GM12878 (cell line): ENCODE data around the gene PRKG1. TPM values are rescaled to one million over a fixed set of nuclear protein-coding genes. Genes with fewer than 3 reads are reported as not detected.

Experiments
- ATAC-seq: fragments of 200-7000 bp; cut with Tn5 transposase; 3 replicates; pipeline ENCODE4 v1.9.1; 2020; ENCODE audit warnings: mild to moderate bottlenecking, moderate library complexity
- BruUV-seq: library from RNA; stranded (reverse); fragments of 400-500 nt; replicated peaks from 2 replicates; lab custom pipeline; 2021; lab: Mats Ljungman, UMichigan
- CTCF ChIA-PET: fragments of 300-600 bp; sonication (Branson Sonifier 250); formaldehyde crosslinking; extraction: SDS; loops from one replicate; lab custom pipeline; 2021; ENCODE audit warnings: inconsistent platforms; lab: Yijun Ruan, JAX
- POLR2A ChIA-PET: fragments of 350-600 bp; formaldehyde crosslinking; extraction: SDS; loops from one replicate; lab custom pipeline; 2021; ENCODE audit warnings: inconsistent platforms; lab: Charles Lee
- RAD21 ChIA-PET: fragments of 300-600 bp; sonication (Branson Sonifier 250); formaldehyde crosslinking; loops from one replicate; lab custom pipeline; 2023; ENCODE audit warnings: antibody characterized with exemption; ENCODE audit not compliant: unreplicated experiment; lab: Charles Lee
- SMC1A ChIA-PET: fragments of 300-600 bp; sonication (Branson Sonifier 250); formaldehyde crosslinking; loops from one replicate; lab custom pipeline; 2023; ENCODE audit not compliant: unreplicated experiment, uncharacterized antibody; lab: Charles Lee
- DNase-seq: peaks from one replicate; pipeline ENCODE4 v3.0.0-alpha.2; 2011; ENCODE audit warnings: low read depth, low spot score
- FAIRE-seq: peaks from 3 replicates; lab custom pipeline; 2011; peaks lifted over from hg19 to GRCh38; lab: Jason Lieb, UNC
- H2AFZ ChIP-seq: 2 replicates; pipeline ENCODE4 v1.6.0; 2011; ENCODE audit warnings: low read depth, low read length, control low read depth; ENCODE audit not compliant: control insufficient read depth
- H3K27ac ChIP-seq: 2 replicates; pipeline ENCODE4 v1.5.1; 2011; ENCODE audit warnings: control low read depth; ENCODE audit not compliant: control insufficient read depth, insufficient read depth
- H3K27me3 ChIP-seq, 2 experiments: replicated peaks in 1 of 2; 2 replicates each; pipeline versions ENCODE4 v1.6.0 to v1.6.1; 2011; ENCODE audit warnings: low read length in 1 of 2; ENCODE audit not compliant: control insufficient read depth in 2 of 2, insufficient read depth in 2 of 2
- H3K36me3 ChIP-seq, 2 experiments: 2 replicates each; pipeline ENCODE4 v1.5.1; 2011; ENCODE audit warnings: low read length in 1 of 2; ENCODE audit not compliant: control insufficient read depth in 2 of 2, insufficient read depth in 2 of 2
- H3K4me1 ChIP-seq: 2 replicates; pipeline ENCODE4 v1.6.1; 2011; ENCODE audit warnings: mild to moderate bottlenecking, low read length, moderate library complexity, mixed read lengths; ENCODE audit not compliant: control insufficient read depth, insufficient read depth
- H3K4me2 ChIP-seq: 2 replicates; pipeline ENCODE4 v1.6.0; 2011; ENCODE audit warnings: control low read depth; ENCODE audit not compliant: control insufficient read depth, insufficient read depth
- H3K4me3 ChIP-seq: fragments of 200-600 bp; sonication (generic); 2 replicates; pipeline ENCODE4 v1.5.1; 2016
- H3K79me2 ChIP-seq: 2 replicates; pipeline ENCODE4 v1.6.0; 2011; ENCODE audit warnings: low read length; ENCODE audit not compliant: control insufficient read depth, insufficient read depth
- H3K9ac ChIP-seq: 2 replicates; pipeline ENCODE4 v1.8.0; 2011; ENCODE audit warnings: low read length, control low read depth, mixed read lengths; ENCODE audit not compliant: control insufficient read depth, insufficient read depth
- H3K9me3 ChIP-seq: replicated peaks from 3 replicates; pipeline ENCODE4 v1.5.1; 2011; ENCODE audit warnings: mild to moderate bottlenecking, low read length; ENCODE audit not compliant: control insufficient read depth, insufficient read depth
- H4K20me1 ChIP-seq: 2 replicates; pipeline ENCODE4 v1.6.0; 2011; ENCODE audit not compliant: control insufficient read depth, insufficient read depth
- ATF7 ChIP-seq: fragments of 450-650 bp; IDR thresholded peaks from 2 replicates; pipeline ENCODE4 v1.6.1; 2016; ENCODE audit warnings: low read depth, mild to moderate bottlenecking
- BCL11A ChIP-seq: IDR thresholded peaks from 2 replicates; pipeline ENCODE4 v1.6.1; 2011; ENCODE audit warnings: low read depth, low read length
- BMI1 ChIP-seq: fragments of 450-650 bp; IDR thresholded peaks from 2 replicates; pipeline ENCODE4 v1.6.1; 2016; ENCODE audit warnings: mild to moderate bottlenecking, moderate library complexity, borderline replicate concordance
- KDM1A ChIP-seq: fragments of 200-600 bp; sonication (generic); IDR thresholded peaks from 2 replicates; pipeline ENCODE4 v1.6.1; 2016; ENCODE audit warnings: borderline replicate concordance
- MEF2A ChIP-seq: IDR thresholded peaks from 2 replicates; pipeline ENCODE4 v1.6.1; 2011; ENCODE audit warnings: low read depth, mild to moderate bottlenecking, low read length, moderate library complexity; ENCODE audit not compliant: insufficient read depth
- MTA2 ChIP-seq: fragments of 450-650 bp; IDR thresholded peaks from 2 replicates; pipeline ENCODE4 v1.6.1; 2016; ENCODE audit warnings: low read depth, mild to moderate bottlenecking, moderate library complexity
- MTA3 ChIP-seq: IDR thresholded peaks from 2 replicates; pipeline ENCODE4 v1.6.1; 2012; ENCODE audit warnings: low read length, inconsistent platforms, borderline replicate concordance
- NBN ChIP-seq: fragments of 450-650 bp; IDR thresholded peaks from 2 replicates; pipeline ENCODE4 v1.6.1; 2016
- NFYB ChIP-seq: IDR thresholded peaks from 2 replicates; pipeline ENCODE4 v1.6.1; 2011; ENCODE audit warnings: low read depth, mild to moderate bottlenecking, low read length, improper control_type of control experiment, moderate library complexity; ENCODE audit not compliant: insufficient read depth
- NR2C2 ChIP-seq: IDR thresholded peaks from 2 replicates; pipeline ENCODE4 v1.6.1; 2011; ENCODE audit warnings: borderline replicate concordance, low read depth; ENCODE audit not compliant: control insufficient read depth, insufficient read length
- NR2F1 ChIP-seq: fragments of 450-650 bp; conservative IDR thresholded peaks from 2 replicates; pipeline ENCODE4 v1.6.1; 2017; ENCODE audit warnings: mild to moderate bottlenecking
- PML ChIP-seq: IDR thresholded peaks from 2 replicates; pipeline ENCODE4 v1.6.1; 2012; ENCODE audit warnings: low read length, inconsistent platforms
- RB1 ChIP-seq: fragments of 450-650 bp; formaldehyde crosslinking; IDR thresholded peaks from 2 replicates; pipeline ENCODE4 v1.6.1; 2017; ENCODE audit warnings: mild to moderate bottlenecking, borderline replicate concordance
- RBBP5 ChIP-seq: fragments of 200-600 bp; sonication (generic); conservative IDR thresholded peaks from 2 replicates; pipeline ENCODE4 v1.6.1; 2016
- RUNX3 ChIP-seq: IDR thresholded peaks from 2 replicates; pipeline ENCODE4 v1.6.1; 2012; ENCODE audit warnings: low read length, inconsistent platforms
- SPI1 ChIP-seq: IDR thresholded peaks from 2 replicates; pipeline ENCODE4 v1.6.1; 2011; ENCODE audit warnings: low read depth, mild to moderate bottlenecking, low read length, moderate library complexity, borderline replicate concordance; ENCODE audit not compliant: insufficient read depth
- ZNF217 ChIP-seq: fragments of 450-650 bp; IDR thresholded peaks from 2 replicates; pipeline ENCODE4 v1.6.1; 2017; ENCODE audit warnings: antibody characterized with exemption, mild to moderate bottlenecking
- ZNF24 ChIP-seq: fragments of 450-650 bp; IDR thresholded peaks from 2 replicates; pipeline ENCODE4 v1.6.1; 2017; ENCODE audit warnings: antibody characterized with exemption, mild to moderate bottlenecking
- WGBS: methylation state at CpG from one replicate; pipeline ENCODE4 v1.1.6; 2016; ENCODE audit warnings: low lambda C conversion rate; ENCODE audit not compliant: insufficient replicate concordance, insufficient coverage; ENCODE audit errors: missing lambda C conversion rate; 5-methylcytosine and 5-hydroxymethylcytosine counted together
- in situ Hi-C: fragments of 300-500 bp; cut with MboI; formaldehyde crosslinking; loops from 9 replicates; pipeline ENCODE4 v1.14.3; 2018; ENCODE audit warnings: mixed read lengths
- intact Hi-C: fragments of 100-400 bp; cut with micrococcal nuclease; formaldehyde crosslinking; loops from one replicate; pipeline ENCODE4 v1.14.2; 2022; ENCODE audit not compliant: unreplicated experiment
- polyA plus RNA-seq, 11 experiments: library from polyadenylated mRNA; depleted of rRNA in 4 of 11; unstranded in 6 of 11; stranded (reverse) in 5 of 11; fragments of >200 nt; fragmentation: Nextera tagmentation in 4 of 11; fragmentation: Illumina TruSeq in 1 of 11; extraction: Ambion mirVana in 4 of 11; extraction: Trizol in 1 of 11; gene quantifications; 1 replicate in 1 of 11; 2 replicates in 10 of 11; pipeline versions ENCODE4 v1.2.1 to v1.2.3, GENCODE V29; 2011 to 2016; ENCODE audit warnings: inconsistent platforms in 2 of 11, missing spikeins in 2 of 11, low read depth in 1 of 11
- total RNA-seq, 4 experiments: library from RNA; depleted of rRNA in 3 of 4; stranded (reverse); fragments of >200 nt in 3 of 4; fragmentation: Illumina TruSeq in 1 of 4; extraction: Trizol in 1 of 4; gene quantifications; 2 replicates each; pipeline versions ENCODE4 v1.2.1 to v1.2.3, GENCODE V29; 2013 to 2021

The PRKG1 gene
- total and polyA plus RNA-seq, 10 of the 15 experiments (the other 5 are each of a cell fraction or from before 2014, with no cell fraction given), result 0.04 to 0.05 TPM; not detected in 8

GRCh38 chr10:51724038-51724437 is 649.8 kb downstream of the PRKG1 start:
- no peak for FAIRE-seq
- intact Hi-C loops, result no loop called here
- Histone ChIP-seq H3K4me1 (no peaks in the 10 kb centered on the region), H3K4me3 (no peak overlapping the region)
- POLR2A ChIA-PET, result no interaction called here
- TF ChIP-seq MTA3, result no peak
- no peak for TF ChIP-seq BMI1
- no peak for TF ChIP-seq RUNX3
- TF ChIP-seq KDM1A, result no peak
- TF ChIP-seq RB1, result no peak
- no peak for TF ChIP-seq RBBP5
- no peak for TF ChIP-seq ATF7
- no peak for TF ChIP-seq ZNF24
- TF ChIP-seq MEF2A, result no peak
- TF ChIP-seq NBN, result no peak
- no peak for TF ChIP-seq PML
- no peak for TF ChIP-seq NR2F1
- TF ChIP-seq NFYB, result no peak
- no peak for TF ChIP-seq NR2C2
- TF ChIP-seq SPI1, result no peak
- no peak for TF ChIP-seq BCL11A
- TF ChIP-seq MTA2, result no peak
- TF ChIP-seq ZNF217, result no peak
- TF ChIP-seq, all 136 proteins: peak for 0
- RAD21 ChIA-PET, result no interaction called here
- Histone ChIP-seq H3K36me3 (no peaks in the 10 kb centered on the region), H3K4me2 (no peak overlapping the region), H3K79me2 (no peaks in the 10 kb centered on the region), H3K9me3 (no peaks in the 10 kb centered on the region), H3K9ac (no peak overlapping the region), H3K27ac (no peak overlapping the region), H2AFZ (no peak overlapping the region), H3K27me3 (no peaks in the 10 kb centered on the region), H4K20me1 (no peaks in the 10 kb centered on the region)
- in situ Hi-C loops, result no loop called here
- ATAC-seq (no peak), DNase-seq (no peak)
- BruUV-seq, result no TSS peak
- SMC1A ChIA-PET, result no interaction called here
- 0% methylated on average over 1 of the region's 1 CpG for WGBS
- CTCF ChIA-PET, result no interaction called here
